ENCODE measurements around the gene CACNA2D4. TPM values are rescaled to one million over a fixed set of nuclear protein-coding genes. Genes with fewer than 3 reads are reported as not detected.

Gene CACNA2D4
- total RNA-seq, 4 donors from 2014 or later = 1.4 to 3.3 (median 3.0) TPM

- no peaks in the 10 kb centered on the region for H3K27me3 ChIP-seq
- peaks cover 0 to 34% of the 10 kb centered on the region in 2 donors for H3K36me3 ChIP-seq
- H3K27ac ChIP-seq = no peak overlapping the region
- WGBS, 2 donors (ENCODE audit: low coverage in 1 of 2) = 89 to 94% methylated on average over 2 of the region's 2 CpGs
- TF ChIP-seq EP300 (IDR thresholded peaks at IDR 0.05) (no peak), POLR2A (IDR thresholded peaks at IDR 0.05) (no peak), POLR2AphosphoS5 (IDR thresholded peaks at IDR 0.05) (no peak), CTCF (IDR thresholded peaks at IDR 0.05) (no peak)
- no peak overlapping the region for H3K4me3 ChIP-seq
- no peak for ATAC-seq
- H3K9me3 ChIP-seq = no peaks in the 10 kb centered on the region
- peaks cover 0 to 28% (median 0%) of the 10 kb centered on the region in 3 donors for H3K4me1 ChIP-seq
Observed at GRCh38 chr12:1758376-1758775, 160.1 kb downstream of the CACNA2D4 start.

GRCh38 chr12:1750300-1750699 is 168.2 kb downstream of the CACNA2D4 start:
- TF ChIP-seq EP300 (IDR thresholded peaks at IDR 0.05) (no peak), POLR2A (IDR thresholded peaks at IDR 0.05) (no peak), POLR2AphosphoS5 (IDR thresholded peaks at IDR 0.05) (no peak), CTCF (IDR thresholded peaks at IDR 0.05) (no peak)
- Histone ChIP-seq H3K27me3 (no peaks in the 10 kb centered on the region), H3K4me3 (no peak overlapping the region), H3K27ac (no peak overlapping the region), H3K9me3 (peaks cover 0 to 15% (median 0%) of the 10 kb centered on the region in 3 donors), H3K36me3 (peaks cover 0 to 16% of the 10 kb centered on the region in 2 donors), H3K4me1 (peaks cover 0 to 10% (median 0%) of the 10 kb centered on the region in 3 donors)
- ATAC-seq = no peak
- 92 to 97% methylated on average over 1 to 3 of the region's 3 CpGs for WGBS, 2 donors (ENCODE audit: low coverage in 1 of 2)

DNA sequence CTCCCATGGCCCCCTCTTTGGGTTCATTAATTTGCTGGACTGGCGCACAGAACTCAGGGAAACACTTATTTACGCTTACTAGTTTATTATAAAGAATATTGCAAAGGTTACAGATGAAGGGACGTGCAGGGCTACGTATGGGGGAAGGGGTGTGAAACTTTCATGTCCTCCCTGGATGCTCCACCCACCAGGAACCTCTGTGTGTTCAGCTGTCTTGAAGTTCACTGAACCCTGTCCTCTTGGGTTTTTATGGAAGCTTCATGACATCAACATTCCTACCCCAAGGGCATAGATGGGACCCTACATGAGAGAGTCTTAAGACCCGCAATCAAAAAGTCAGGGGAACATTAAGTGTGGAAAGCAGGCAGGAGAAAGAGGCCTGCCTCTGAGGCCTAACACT is 169.4 kb downstream of the CACNA2D4 start:
- peaks cover 0 to 10% (median 0%) of the 10 kb centered on the region in 3 donors for H3K4me1 ChIP-seq
- 88 to 100% methylated on average over 2 to 4 of the region's 5 CpGs for WGBS, 2 donors (ENCODE audit: low coverage in 1 of 2)

DNA sequence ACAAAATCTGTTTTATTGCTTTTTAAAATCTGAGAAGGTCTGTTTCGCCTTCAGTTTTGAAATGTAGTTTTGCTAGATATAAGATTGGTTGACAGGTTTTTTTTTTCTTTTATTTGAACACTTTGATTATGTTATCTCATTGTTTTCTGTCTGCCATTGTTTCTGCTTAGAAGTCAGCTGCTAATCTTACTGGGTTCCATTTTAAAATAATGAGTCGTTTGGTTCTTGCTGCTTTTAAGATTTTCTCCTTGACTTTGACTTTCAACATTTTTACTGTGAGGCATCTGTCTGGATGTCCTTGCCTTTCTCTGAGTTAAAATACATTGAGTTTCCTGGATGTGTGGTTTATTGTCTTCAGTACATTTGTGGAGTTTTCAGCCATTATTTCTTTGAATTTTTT is 170.8 kb downstream of the CACNA2D4 start:
- Histone ChIP-seq H3K36me3 (peaks cover 0 to 10% of the 10 kb centered on the region in 2 donors), H3K27me3 (no peaks in the 10 kb centered on the region), H3K9me3 (peaks cover 0 to 15% (median 0%) of the 10 kb centered on the region in 3 donors), H3K27ac (no peak overlapping the region), H3K4me3 (no peak overlapping the region), H3K4me1 (peaks cover 0 to under 1% (median 0%) of the 10 kb centered on the region in 3 donors)
- ATAC-seq = no peak
- WGBS, 2 donors (ENCODE audit: low coverage in 1 of 2) = 92 to 95% methylated on average over 2 of the region's 2 CpGs
- TF ChIP-seq EP300 (IDR thresholded peaks at IDR 0.05) (no peak), POLR2A (IDR thresholded peaks at IDR 0.05) (no peak), POLR2AphosphoS5 (IDR thresholded peaks at IDR 0.05) (no peak), CTCF (IDR thresholded peaks at IDR 0.05) (no peak)

More for the DNA sequence above, 169.4 kb downstream of the CACNA2D4 start:
- Histone ChIP-seq H3K4me3 (no peak overlapping the region), H3K9me3 (peaks cover 0 to 15% (median 0%) of the 10 kb centered on the region in 3 donors), H3K36me3 (peaks cover 0 to 10% of the 10 kb centered on the region in 2 donors), H3K27me3 (no peaks in the 10 kb centered on the region), H3K27ac (no peak overlapping the region)
- no peak for TF ChIP-seq POLR2A (IDR thresholded peaks at IDR 0.05)
- ATAC-seq = no peak

DNA sequence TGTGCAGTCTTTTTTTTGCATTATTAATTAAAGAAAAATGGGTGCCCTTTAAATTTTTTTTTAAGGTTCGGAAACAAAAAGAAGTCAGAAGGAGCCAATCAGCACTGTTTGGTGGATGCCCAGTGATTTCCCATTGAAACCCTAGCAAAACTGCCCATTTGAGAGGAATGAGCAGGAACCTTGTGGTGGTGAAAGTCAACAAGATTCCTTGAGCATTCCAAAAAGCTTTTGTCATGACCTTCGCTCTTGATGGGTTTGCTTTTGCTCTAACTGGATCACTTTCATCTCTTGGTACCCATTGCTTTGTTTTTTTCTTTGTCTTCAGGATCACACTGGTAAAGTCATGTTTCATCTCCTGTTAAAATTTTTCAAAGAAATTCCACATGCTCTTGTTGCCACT is 173.5 kb downstream of the CACNA2D4 start:
- Histone ChIP-seq H3K27ac (no peak overlapping the region), H3K4me1 (peaks cover 0 to 21% (median 0%) of the 10 kb centered on the region in 3 donors), H3K27me3 (no peaks in the 10 kb centered on the region), H3K9me3 (peaks cover 0 to 15% (median 0%) of the 10 kb centered on the region in 3 donors), H3K4me3 (no peak overlapping the region), H3K36me3 (peaks cover 0 to 10% of the 10 kb centered on the region in 2 donors)
- WGBS, 2 donors (ENCODE audit: low coverage in 1 of 2) = 94% methylated on average over 2 of the region's 2 CpGs
- ATAC-seq = no peak
- TF ChIP-seq CTCF (IDR thresholded peaks at IDR 0.05) = no peak
- TF ChIP-seq EP300 (IDR thresholded peaks at IDR 0.05) = no peak
- TF ChIP-seq POLR2A (IDR thresholded peaks at IDR 0.05) = no peak
- no peak for TF ChIP-seq POLR2AphosphoS5 (IDR thresholded peaks at IDR 0.05)

Other genes with a start within 250 kb of the CACNA2D4 start
- gene ADIPOR2, start 227.6 kb downstream of the CACNA2D4 start, total RNA-seq = 10 to 100 TPM; 26.6 to 37.9 (median 33.4) TPM
- not detected for gene LRTM2, start 98.1 kb downstream of the CACNA2D4 start, total RNA-seq
- 10 to 100 TPM; 26.1 to 30.4 (median 27.9) TPM for gene DCP1B, start 85.8 kb upstream of the CACNA2D4 start, total RNA-seq
- gene CACNA1C, start 134.3 kb upstream of the CACNA2D4 start, total RNA-seq = 10 to 100 TPM; 22.9 to 96.2 (median 41.4) TPM

Measured in gastroesophageal sphincter (tissue), 4 donors.